ENCODE measurements around the gene STXBP1.

STXBP1 gene

DNA sequence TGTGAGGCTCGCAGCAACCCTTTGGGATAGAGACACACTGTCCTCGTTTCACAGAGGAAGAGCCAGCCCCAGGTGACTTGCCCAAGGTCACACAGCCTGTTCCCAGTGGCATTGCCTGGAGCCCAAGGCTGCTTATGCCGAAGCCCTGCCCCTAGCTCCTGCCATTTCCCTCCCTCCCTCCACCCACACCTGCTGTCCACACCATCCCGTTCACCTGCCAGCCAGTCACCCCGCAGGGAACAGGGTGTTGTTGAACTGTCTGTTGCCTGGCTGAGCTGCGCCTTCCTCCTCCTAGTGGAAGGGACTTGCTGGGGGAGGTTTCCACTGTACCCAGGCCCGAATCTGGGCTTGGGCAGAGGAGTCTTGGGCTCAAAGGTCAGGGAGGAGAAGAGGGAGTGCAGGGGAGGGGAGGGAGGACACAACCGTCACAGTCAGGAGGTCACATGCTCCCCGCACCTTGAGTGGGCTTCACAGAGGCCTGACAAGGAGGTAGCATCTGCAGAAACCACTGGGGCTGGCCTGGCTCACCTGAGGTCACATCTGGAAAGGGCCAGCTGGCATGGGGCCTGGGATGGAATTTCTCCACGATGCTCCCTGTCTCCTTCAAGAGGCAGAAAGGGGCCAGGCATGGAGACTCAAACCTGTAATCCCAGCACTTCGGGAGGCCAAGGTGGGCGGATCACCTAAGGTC, 110.1 kb downstream of the STXBP1 start:
- Mint-ChIP-seq H3K4me3 (no peak overlapping the region), H3K27ac (no peak overlapping the region), H3K9me3 (no peaks in the 10 kb centered on the region), H3K4me1 (ENCODE audit: low read depth) (peaks cover 12% of the 10 kb centered on the region), H3K27me3 (ENCODE audit: low read depth) (no peaks in the 10 kb centered on the region), H3K36me3 (ENCODE audit: low read depth) (no peaks in the 10 kb centered on the region)
- DNase-seq (ENCODE audit: low spot score), result no peak

DNA sequence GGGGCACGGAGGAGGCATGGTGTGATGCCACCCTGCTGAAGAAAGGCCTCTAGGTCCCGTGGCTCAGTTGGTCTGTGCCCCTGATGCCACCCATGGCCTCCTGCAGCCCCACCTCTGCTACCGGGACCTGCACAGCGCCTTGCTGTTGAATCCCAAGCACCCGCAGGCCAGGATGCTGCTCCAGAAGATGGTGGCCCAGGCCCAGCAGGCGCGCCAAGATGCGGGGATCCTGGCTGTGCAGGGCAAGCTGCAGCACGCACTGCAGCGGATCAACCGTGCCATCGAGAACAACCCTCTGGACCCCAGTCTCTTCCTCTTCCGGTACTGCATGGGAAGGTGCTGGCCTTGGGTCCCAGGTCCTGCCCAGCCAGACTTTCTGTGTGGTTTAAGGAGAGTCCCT, 110.9 kb downstream of the STXBP1 start:
- H3K9me3 Mint-ChIP-seq, result no peaks in the 10 kb centered on the region
- H3K4me1 Mint-ChIP-seq (ENCODE audit: low read depth), result peaks cover 12% of the 10 kb centered on the region
- no peaks in the 10 kb centered on the region for H3K27me3 Mint-ChIP-seq (ENCODE audit: low read depth)
- H3K27ac Mint-ChIP-seq, result no peak overlapping the region
- no peak for DNase-seq (ENCODE audit: low spot score)
- H3K36me3 Mint-ChIP-seq (ENCODE audit: low read depth), result no peaks in the 10 kb centered on the region
- H3K4me3 Mint-ChIP-seq, result no peak overlapping the region

DNA sequence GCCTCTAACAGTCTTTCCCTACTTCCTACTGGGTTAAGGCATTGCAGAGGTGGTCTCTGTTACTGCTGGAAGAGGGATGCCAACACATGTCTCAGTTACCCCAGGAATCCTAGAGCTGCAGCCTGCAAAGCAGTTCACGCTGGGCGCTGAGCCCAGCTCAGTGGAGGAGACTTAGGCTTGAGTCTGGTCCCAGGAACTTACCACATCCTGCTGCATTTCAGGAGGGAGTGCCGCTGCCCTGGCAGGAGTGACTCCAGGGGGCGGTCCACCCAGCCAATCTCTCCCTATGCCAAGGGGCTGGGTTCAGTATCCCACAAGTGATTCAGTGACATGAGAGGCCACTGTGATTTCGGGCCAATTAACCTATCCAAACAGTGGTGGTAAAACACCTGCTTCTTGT, 111.4 kb downstream of the STXBP1 start:
- no peaks in the 10 kb centered on the region for H3K9me3 Mint-ChIP-seq
- no peak overlapping the region for H3K27ac Mint-ChIP-seq
- H3K36me3 Mint-ChIP-seq (ENCODE audit: low read depth), result no peaks in the 10 kb centered on the region
- DNase-seq (ENCODE audit: low spot score), result no peak
- H3K4me3 Mint-ChIP-seq, result no peak overlapping the region
- H3K4me1 Mint-ChIP-seq (ENCODE audit: low read depth), result peaks cover 12% of the 10 kb centered on the region
- H3K27me3 Mint-ChIP-seq (ENCODE audit: low read depth), result no peaks in the 10 kb centered on the region

DNA sequence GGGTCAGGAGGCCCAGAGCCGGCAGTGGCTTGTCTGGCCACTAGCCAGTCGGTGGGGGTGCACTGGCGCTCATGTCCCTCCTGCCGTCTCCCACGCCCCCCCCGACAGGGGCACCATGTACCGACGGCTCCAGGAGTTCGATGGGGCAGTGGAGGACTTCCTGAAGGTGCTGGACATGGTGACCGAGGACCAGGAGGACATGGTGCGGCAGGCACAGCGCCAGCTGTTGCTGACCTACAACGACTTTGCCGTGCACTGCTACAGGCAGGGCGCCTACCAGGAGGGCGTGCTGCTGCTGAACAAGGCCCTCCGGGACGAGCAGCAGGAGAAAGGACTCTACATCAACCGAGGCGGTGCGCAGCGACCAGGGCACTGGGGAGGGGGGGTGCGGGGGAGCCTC, 111.9 kb downstream of the STXBP1 start:
- no peak overlapping the region for H3K27ac Mint-ChIP-seq
- H3K27me3 Mint-ChIP-seq (ENCODE audit: low read depth), result no peaks in the 10 kb centered on the region
- DNase-seq (ENCODE audit: low spot score), result no peak
- no peak overlapping the region for H3K4me3 Mint-ChIP-seq
- H3K4me1 Mint-ChIP-seq (ENCODE audit: low read depth), result peaks cover 12% of the 10 kb centered on the region
- no peaks in the 10 kb centered on the region for H3K9me3 Mint-ChIP-seq
- no peaks in the 10 kb centered on the region for H3K36me3 Mint-ChIP-seq (ENCODE audit: low read depth)

DNA sequence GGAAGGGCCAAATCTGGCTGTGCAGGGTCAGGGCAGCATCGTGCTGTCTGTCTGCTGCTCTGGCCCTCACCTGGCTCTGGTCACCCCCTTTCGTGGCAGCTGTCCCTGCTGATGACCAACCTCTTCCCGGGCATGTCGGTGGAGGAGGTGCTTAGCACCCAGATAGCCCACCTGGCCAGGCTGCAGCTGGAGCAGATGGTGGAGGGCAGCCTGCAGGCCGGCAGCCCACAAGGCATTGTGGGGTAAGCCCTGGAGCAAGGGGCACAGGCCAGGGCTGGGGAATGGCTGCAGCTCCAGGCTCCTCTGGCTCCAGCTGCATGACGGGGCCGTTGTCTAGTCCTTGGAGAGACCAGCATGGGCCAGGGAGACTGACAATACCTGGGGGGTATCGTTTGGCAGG, 114.8 kb downstream of the STXBP1 start:
- no peaks in the 10 kb centered on the region for H3K27me3 Mint-ChIP-seq (ENCODE audit: low read depth)
- H3K4me1 Mint-ChIP-seq (ENCODE audit: low read depth), result no peaks in the 10 kb centered on the region

GRCh38 chr9:127728808-127729207, 116.7 kb downstream of the STXBP1 start:
- peaks cover 4% of the 10 kb centered on the region for H3K4me1 Mint-ChIP-seq (ENCODE audit: low read depth)
- no peaks in the 10 kb centered on the region for H3K9me3 Mint-ChIP-seq
- H3K4me3 Mint-ChIP-seq, result no peak overlapping the region
- DNase-seq (ENCODE audit: low spot score), result no peak
- H3K27ac Mint-ChIP-seq, result no peak overlapping the region
- no peaks in the 10 kb centered on the region for H3K27me3 Mint-ChIP-seq (ENCODE audit: low read depth)
- peaks cover 1% of the 10 kb centered on the region for H3K36me3 Mint-ChIP-seq (ENCODE audit: low read depth)

More for the DNA sequence above, 114.8 kb downstream of the STXBP1 start:
- H3K9me3 Mint-ChIP-seq, result no peaks in the 10 kb centered on the region
- no peak for DNase-seq (ENCODE audit: low spot score)
- H3K27ac Mint-ChIP-seq, result no peak overlapping the region
- H3K36me3 Mint-ChIP-seq (ENCODE audit: low read depth), result no peaks in the 10 kb centered on the region
- H3K4me3 Mint-ChIP-seq, result no peak overlapping the region

DNA sequence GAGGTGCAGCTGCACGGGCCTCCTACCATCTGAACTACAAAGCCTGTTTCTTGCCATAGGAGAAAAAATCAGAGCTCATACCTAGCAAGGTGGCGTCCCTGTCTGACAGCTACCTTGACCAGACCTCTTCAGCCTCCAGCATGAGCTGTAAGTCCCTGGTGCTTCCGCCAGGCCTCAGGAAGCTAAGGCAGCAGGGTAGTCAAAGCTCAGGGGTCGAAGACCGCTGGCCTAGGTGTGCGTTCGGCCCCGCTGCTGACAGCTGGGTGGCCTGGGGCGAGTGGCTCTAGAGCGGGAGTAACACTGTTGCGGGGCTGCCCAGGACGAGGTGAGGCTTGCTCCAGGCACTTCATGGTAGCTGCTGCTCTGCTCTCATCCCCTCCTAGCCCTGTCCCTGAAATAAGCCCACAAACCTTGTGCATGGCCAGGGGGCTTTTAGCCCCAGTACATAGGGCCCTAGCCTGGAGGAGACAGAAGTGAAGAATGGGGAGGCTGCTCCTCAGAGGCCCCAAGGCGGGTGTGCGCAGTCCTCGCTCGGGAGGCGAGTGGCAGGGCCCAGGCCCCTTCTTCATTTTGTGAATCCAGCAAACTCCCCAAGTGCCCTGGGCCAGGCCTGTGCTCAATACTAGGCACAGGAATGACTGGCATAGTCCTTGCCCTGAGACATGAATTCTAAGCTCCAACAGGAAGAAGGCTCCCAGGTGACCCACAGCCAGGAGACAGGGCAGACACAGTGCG, 117.6 kb downstream of the STXBP1 start:
- no peak overlapping the region for H3K27ac Mint-ChIP-seq
- no peaks in the 10 kb centered on the region for H3K27me3 Mint-ChIP-seq (ENCODE audit: low read depth)
- no peak overlapping the region for H3K4me3 Mint-ChIP-seq

GRCh38 chr9:127730262-127730661, 118.2 kb downstream of the STXBP1 start:
- Mint-ChIP-seq H3K9me3 (no peaks in the 10 kb centered on the region), H3K4me1 (ENCODE audit: low read depth) (peaks cover 8% of the 10 kb centered on the region), H3K4me3 (no peak overlapping the region), H3K27me3 (ENCODE audit: low read depth) (no peaks in the 10 kb centered on the region), H3K27ac (no peak overlapping the region), H3K36me3 (ENCODE audit: low read depth) (peaks cover 1% of the 10 kb centered on the region)
- no peak for DNase-seq (ENCODE audit: low spot score)

More for the DNA sequence above, 117.6 kb downstream of the STXBP1 start:
- H3K9me3 Mint-ChIP-seq, result no peaks in the 10 kb centered on the region
- H3K36me3 Mint-ChIP-seq (ENCODE audit: low read depth), result peaks cover 1% of the 10 kb centered on the region
- peaks cover 8% of the 10 kb centered on the region for H3K4me1 Mint-ChIP-seq (ENCODE audit: low read depth)
- no peak for DNase-seq (ENCODE audit: low spot score)

- H3K9me3 Mint-ChIP-seq, result no peaks in the 10 kb centered on the region
- no peak for DNase-seq (ENCODE audit: low spot score)
- no peak overlapping the region for H3K27ac Mint-ChIP-seq
- peaks cover 1% of the 10 kb centered on the region for H3K36me3 Mint-ChIP-seq (ENCODE audit: low read depth)
- H3K27me3 Mint-ChIP-seq (ENCODE audit: low read depth), result no peaks in the 10 kb centered on the region
- peaks cover 13% of the 10 kb centered on the region for H3K4me1 Mint-ChIP-seq (ENCODE audit: low read depth)
- no peak overlapping the region for H3K4me3 Mint-ChIP-seq
Observed at GRCh38 chr9:127730799-127731410, 118.8 kb downstream of the STXBP1 start.

DNA sequence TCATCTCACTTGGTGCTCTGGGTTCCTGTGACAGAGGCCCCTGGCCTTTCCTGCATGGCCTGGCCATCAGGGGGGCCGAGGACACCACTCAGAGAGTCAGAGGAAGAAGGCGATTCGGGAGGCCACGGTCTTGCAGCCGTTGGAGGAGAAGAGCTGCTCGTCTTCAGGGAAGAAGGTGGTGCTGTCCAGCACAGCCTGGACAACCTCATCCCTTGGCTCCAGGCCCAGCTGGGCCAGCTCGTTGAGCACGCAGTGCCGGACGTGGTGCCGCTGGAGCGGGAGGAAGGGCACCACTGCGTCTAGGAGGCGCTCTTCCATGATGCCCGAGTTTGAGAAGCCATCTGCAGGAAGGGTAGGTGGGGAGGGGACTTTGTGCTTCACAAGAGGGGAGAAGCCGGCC, 119.9 kb downstream of the STXBP1 start:
- no peak overlapping the region for H3K27ac Mint-ChIP-seq
- H3K4me3 Mint-ChIP-seq, result no peak overlapping the region
- H3K9me3 Mint-ChIP-seq, result no peaks in the 10 kb centered on the region
- no peaks in the 10 kb centered on the region for H3K27me3 Mint-ChIP-seq (ENCODE audit: low read depth)
- peaks cover 13% of the 10 kb centered on the region for H3K4me1 Mint-ChIP-seq (ENCODE audit: low read depth)
- H3K36me3 Mint-ChIP-seq (ENCODE audit: low read depth), result peaks cover 1% of the 10 kb centered on the region
- DNase-seq (ENCODE audit: low spot score), result no peak

GRCh38 chr9:127732444-127732843, 120.4 kb downstream of the STXBP1 start:
- peaks cover 5% of the 10 kb centered on the region for H3K36me3 Mint-ChIP-seq (ENCODE audit: low read depth)
- H3K27me3 Mint-ChIP-seq (ENCODE audit: low read depth), result no peaks in the 10 kb centered on the region
- no peak for DNase-seq (ENCODE audit: low spot score)
- peaks cover 13% of the 10 kb centered on the region for H3K4me1 Mint-ChIP-seq (ENCODE audit: low read depth)
- H3K9me3 Mint-ChIP-seq, result no peaks in the 10 kb centered on the region
- H3K27ac Mint-ChIP-seq, result no peak overlapping the region
- no peak overlapping the region for H3K4me3 Mint-ChIP-seq

DNA sequence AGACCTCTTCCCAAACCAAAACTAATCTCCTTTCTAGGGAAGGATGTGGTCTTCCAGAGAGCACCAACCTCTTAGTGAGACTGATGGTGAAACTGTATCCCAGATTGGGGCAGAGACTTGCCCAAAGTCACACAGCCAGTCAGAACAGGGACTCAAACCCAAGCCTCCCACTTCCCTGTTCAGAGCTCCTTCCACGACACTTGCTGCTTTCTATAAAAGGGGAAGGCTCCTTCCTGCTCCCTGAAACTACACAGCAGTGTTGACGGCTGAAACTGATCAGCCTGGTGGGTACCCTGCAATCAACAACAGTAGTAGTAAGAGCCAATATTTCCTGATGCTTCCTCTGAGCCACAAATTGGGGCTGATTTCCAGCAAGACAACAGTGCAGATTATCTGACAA, 121.5 kb downstream of the STXBP1 start:
- Mint-ChIP-seq H3K9me3 (no peaks in the 10 kb centered on the region), H3K27me3 (ENCODE audit: low read depth) (no peaks in the 10 kb centered on the region), H3K36me3 (ENCODE audit: low read depth) (peaks cover 12% of the 10 kb centered on the region), H3K4me1 (ENCODE audit: low read depth) (peaks cover 13% of the 10 kb centered on the region), H3K4me3 (peak overlapping the region; percentile 80), H3K27ac (no peak overlapping the region)
- no peak for DNase-seq (ENCODE audit: low spot score)

DNA sequence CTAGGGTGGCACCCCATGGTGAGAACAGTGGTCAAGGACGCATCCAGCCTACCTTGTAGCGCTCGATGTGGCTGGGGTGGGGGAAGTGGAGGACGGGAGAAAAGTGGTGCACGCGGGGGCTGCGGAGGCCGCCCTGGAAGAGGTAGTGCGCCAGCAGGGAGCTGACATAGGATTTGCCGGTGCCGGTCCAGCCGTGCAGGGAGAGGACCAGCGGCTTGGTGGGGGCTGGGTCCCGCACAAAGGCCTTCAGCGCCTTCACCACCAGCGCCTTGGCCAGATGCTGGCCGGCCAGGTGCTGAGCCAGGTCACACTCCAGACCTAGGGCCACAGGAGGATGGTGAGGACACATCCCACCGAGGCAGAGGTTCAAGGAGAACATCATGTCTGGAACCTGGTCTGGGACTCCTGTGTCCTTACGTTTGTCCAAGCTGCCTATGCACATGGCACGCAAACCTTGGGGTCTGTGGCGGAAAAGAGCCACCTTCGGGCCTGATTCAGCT, 122.2 kb downstream of the STXBP1 start:
- H3K27me3 Mint-ChIP-seq (ENCODE audit: low read depth), result no peaks in the 10 kb centered on the region
- peak overlapping the region; percentile 81 for H3K27ac Mint-ChIP-seq
- no peak for DNase-seq (ENCODE audit: low spot score)
- peaks cover 16% of the 10 kb centered on the region for H3K36me3 Mint-ChIP-seq (ENCODE audit: low read depth)
- no peaks in the 10 kb centered on the region for H3K9me3 Mint-ChIP-seq
- peaks cover 13% of the 10 kb centered on the region for H3K4me1 Mint-ChIP-seq (ENCODE audit: low read depth)
- peak overlapping the region; percentile 80 for H3K4me3 Mint-ChIP-seq

All from T-helper 2 cell treated with Interferon-gamma antibody and Interleukin-4, amounts not matched to agents 5 μg/mL and 100 μg/mL, for 36 hours (primary cell).